ENCODE measurements around the gene TMEM229B. TPM values are rescaled to one million over a fixed set of nuclear protein-coding genes. Genes with fewer than 3 reads are reported as not detected.
A peak's percentile ranks its signal among the peaks of the same experiment; 100 is the strongest.

The TMEM229B gene
- total RNA-seq: 5.5 TPM

DNA sequence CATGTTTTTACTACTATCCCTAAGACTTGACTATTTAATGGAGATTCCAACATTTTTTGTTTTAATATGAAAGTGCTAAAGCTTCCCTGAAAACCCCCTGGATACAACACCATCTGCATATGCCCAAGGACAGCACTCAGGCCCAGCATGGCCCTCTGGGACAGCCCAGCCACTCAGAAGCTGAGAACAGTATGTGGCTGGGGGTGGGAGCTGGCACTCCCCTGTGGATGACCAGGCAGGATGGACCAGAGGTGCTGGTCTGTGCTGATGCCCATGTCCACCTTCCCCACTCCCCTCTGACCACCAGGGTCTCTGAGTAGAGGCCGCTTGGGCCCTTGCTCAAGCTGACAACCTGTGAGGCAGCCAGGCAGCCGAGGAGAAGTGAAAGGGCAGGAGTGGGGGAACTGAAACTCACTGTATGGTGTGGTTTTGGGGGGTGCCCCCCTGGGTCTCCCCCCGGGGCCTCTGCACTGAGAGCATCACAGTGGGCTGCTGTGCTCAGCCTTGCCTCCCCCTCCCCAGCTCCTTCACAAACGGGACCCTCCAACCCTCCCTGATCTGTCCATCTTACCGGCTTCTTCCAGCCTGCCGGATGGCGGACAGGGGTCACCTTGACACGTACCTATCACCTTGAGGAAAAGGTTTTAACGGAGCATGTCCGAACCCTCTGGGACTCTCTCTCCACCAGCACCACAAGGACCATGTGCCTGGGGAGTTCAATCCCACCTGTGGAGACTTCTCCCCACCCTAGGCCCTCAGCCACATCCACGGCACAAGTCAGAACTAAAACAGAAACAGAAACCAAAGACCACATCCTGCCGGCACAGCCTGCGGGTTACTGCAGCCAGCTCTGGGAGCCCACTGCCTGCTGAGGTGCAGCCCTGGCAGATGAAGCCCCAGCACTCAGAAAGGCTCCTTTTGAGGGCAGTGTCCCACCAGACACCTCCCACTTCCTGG, at the start of gene TMEM229B:
Gene TMEM229B (minus strand): TSS at position 785 of the 957 bp plus-strand sequence. CDS start 14,798 bp downstream, outside the sequence.
- peak in 1 of 2 donors; percentile 14 for DNase-seq (ENCODE audit: low spot score in 2 of 2)
- Histone ChIP-seq H3K4me3 (peak within 1 kb of the TSS; percentile 25 to 39), H3K27ac (no peak within 1 kb of the TSS), H3K9me3 (peaks cover 2 to 3% of the 10 kb centered on the region in 2 donors), H3K4me1 (no peaks in the 10 kb centered on the region), H3K36me3 (no peaks in the 10 kb centered on the region), H3K27me3 (no peaks in the 10 kb centered on the region)
- TF ChIP-seq CTCF (IDR thresholded peaks at IDR 0.05): no peak
- intact Hi-C loops (cut with DNase I): no loop called here

- Histone ChIP-seq H3K9me3 (no peaks in the 10 kb centered on the region), H3K4me1 (peaks cover 0 to 5% of the 10 kb centered on the region in 2 donors), H3K27me3 (no peaks in the 10 kb centered on the region), H3K4me3 (no peak overlapping the region), H3K36me3 (no peaks in the 10 kb centered on the region), H3K27ac (no peak overlapping the region)
- intact Hi-C loops (cut with DNase I): no loop called here
- DNase-seq (ENCODE audit: low spot score in 2 of 2): no peak
- no peak for TF ChIP-seq CTCF (IDR thresholded peaks at IDR 0.05)
Measured at GRCh38 chr14:67537736-67538135, 49.2 kb upstream of the TMEM229B start.

DNA sequence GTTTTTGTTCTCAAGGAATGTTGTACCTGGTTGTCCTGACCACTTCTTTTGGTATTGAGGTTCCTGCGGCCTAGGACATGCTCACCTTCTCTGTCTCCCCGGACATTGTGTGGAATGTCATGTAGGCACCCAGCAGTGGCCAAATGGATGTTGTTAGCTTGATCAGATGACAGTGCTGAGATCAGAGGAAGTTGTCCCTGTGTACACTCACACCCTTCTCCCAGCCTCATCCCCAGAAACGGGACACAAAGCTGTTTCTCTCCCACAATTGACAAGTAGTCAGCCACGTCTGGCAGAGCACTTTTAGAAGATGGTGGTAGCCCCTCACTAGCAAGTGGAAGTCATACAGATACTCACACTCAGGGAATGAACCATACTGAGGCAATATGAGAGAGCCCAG, 47.6 kb upstream of the TMEM229B start:
- no peaks in the 10 kb centered on the region for H3K36me3 ChIP-seq
- no peaks in the 10 kb centered on the region for H3K9me3 ChIP-seq
- no peaks in the 10 kb centered on the region for H3K27me3 ChIP-seq
- no peak overlapping the region for H3K4me3 ChIP-seq
- intact Hi-C loops (cut with DNase I): no loop called here
- no peak overlapping the region for H3K27ac ChIP-seq
- H3K4me1 ChIP-seq: peaks cover 4 to 9% of the 10 kb centered on the region in 2 donors
- DNase-seq (ENCODE audit: low spot score in 2 of 2): no peak
- no peak for TF ChIP-seq CTCF (IDR thresholded peaks at IDR 0.05)

- DNase-seq (ENCODE audit: low spot score in 2 of 2): no peak
- H3K4me3 ChIP-seq: peak overlapping the region; percentile 87 to 88
- TF ChIP-seq CTCF (IDR thresholded peaks at IDR 0.05): no peak
- H3K9me3 ChIP-seq: no peaks in the 10 kb centered on the region
- no peaks in the 10 kb centered on the region for H3K36me3 ChIP-seq
- H3K4me1 ChIP-seq: peaks cover 4 to 9% of the 10 kb centered on the region in 2 donors
- no peaks in the 10 kb centered on the region for H3K27me3 ChIP-seq
- intact Hi-C loops (cut with DNase I): no loop called here
- H3K27ac ChIP-seq: no peak overlapping the region
Measured at GRCh38 chr14:67533754-67534085, 45.2 kb upstream of the TMEM229B start.

- H3K27ac ChIP-seq: no peak within 1 kb of the TSS
- H3K4me1 ChIP-seq: peaks cover 4 to 9% of the 10 kb centered on the region in 2 donors
- peak within 1 kb of the TSS; percentile 87 to 88 for H3K4me3 ChIP-seq
- no peaks in the 10 kb centered on the region for H3K9me3 ChIP-seq
- DNase-seq (ENCODE audit: low spot score in 2 of 2): peak in 1 of 2 donors; percentile 84
- no peaks in the 10 kb centered on the region for H3K27me3 ChIP-seq
- no peaks in the 10 kb centered on the region for H3K36me3 ChIP-seq
- intact Hi-C loops (cut with DNase I): no loop called here
- TF ChIP-seq CTCF (IDR thresholded peaks at IDR 0.05): no peak
Measured at GRCh38 chr14:67532998-67533753, 44.7 kb upstream of the TMEM229B start, which contains the start of gene PLEKHH1. PLEKHH1 (plus strand) TSS chr14:67533290; CDS start chr14:67541868, 8,578 bp downstream.

Data from ascending aorta (tissue), 2 donors.